ENCODE measurements around the gene DSCAML1.

Gene DSCAML1

GRCh38 chr11:117580866-117581265, 216.2 kb downstream of the DSCAML1 start:
- Histone ChIP-seq H3K4me1 (no peaks in the 10 kb centered on the region), H3K27ac (no peak overlapping the region), H3K4me3 (no peak overlapping the region), H3K9me3 (no peaks in the 10 kb centered on the region), H3K27me3 (peaks cover 0 to 9% of the 10 kb centered on the region in 2 donors), H3K36me3 (no peaks in the 10 kb centered on the region)
- intact Hi-C loops (cut with DNase I; ENCODE audit: low total_unique reads): no loop called here
- TF ChIP-seq, protein P1, sequence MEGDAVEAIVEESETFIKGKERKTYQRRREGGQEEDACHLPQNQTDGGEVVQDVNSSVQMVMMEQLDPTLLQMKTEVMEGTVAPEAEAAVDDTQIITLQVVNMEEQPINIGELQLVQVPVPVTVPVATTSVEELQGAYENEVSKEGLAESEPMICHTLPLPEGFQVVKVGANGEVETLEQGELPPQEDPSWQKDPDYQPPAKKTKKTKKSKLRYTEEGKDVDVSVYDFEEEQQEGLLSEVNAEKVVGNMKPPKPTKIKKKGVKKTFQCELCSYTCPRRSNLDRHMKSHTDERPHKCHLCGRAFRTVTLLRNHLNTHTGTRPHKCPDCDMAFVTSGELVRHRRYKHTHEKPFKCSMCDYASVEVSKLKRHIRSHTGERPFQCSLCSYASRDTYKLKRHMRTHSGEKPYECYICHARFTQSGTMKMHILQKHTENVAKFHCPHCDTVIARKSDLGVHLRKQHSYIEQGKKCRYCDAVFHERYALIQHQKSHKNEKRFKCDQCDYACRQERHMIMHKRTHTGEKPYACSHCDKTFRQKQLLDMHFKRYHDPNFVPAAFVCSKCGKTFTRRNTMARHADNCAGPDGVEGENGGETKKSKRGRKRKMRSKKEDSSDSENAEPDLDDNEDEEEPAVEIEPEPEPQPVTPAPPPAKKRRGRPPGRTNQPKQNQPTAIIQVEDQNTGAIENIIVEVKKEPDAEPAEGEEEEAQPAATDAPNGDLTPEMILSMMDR (IDR thresholded peaks at IDR 0.05): no peak
- DNase-seq: peak in 1 of 2 donors; percentile 33

- H3K36me3 ChIP-seq: no peaks in the 10 kb centered on the region
- no peaks in the 10 kb centered on the region for H3K4me1 ChIP-seq
- intact Hi-C loops (cut with DNase I; ENCODE audit: low total_unique reads): no loop called here
- no peak overlapping the region for H3K4me3 ChIP-seq
- peaks cover 0 to 5% of the 10 kb centered on the region in 2 donors for H3K27me3 ChIP-seq
- DNase-seq: peak; percentile 18 to 43
- TF ChIP-seq, protein P1 (IDR thresholded peaks at IDR 0.05): no peak
- no peaks in the 10 kb centered on the region for H3K9me3 ChIP-seq
- H3K27ac ChIP-seq: no peak overlapping the region
These were observed 217.9 kb downstream of the DSCAML1 start for GRCh38 chr11:117579161-117579560.

GRCh38 chr11:117575856-117576255, 221.2 kb downstream of the DSCAML1 start:
- no peaks in the 10 kb centered on the region for H3K4me1 ChIP-seq
- H3K4me3 ChIP-seq: no peak overlapping the region
- no peaks in the 10 kb centered on the region for H3K36me3 ChIP-seq
- H3K9me3 ChIP-seq: no peaks in the 10 kb centered on the region
- peak in 1 of 2 donors; percentile 24 for DNase-seq
- H3K27ac ChIP-seq: no peak overlapping the region
- H3K27me3 ChIP-seq: peaks cover 0 to 5% of the 10 kb centered on the region in 2 donors
- TF ChIP-seq, protein P1 (IDR thresholded peaks at IDR 0.05): no peak
- intact Hi-C loops (cut with DNase I; ENCODE audit: low total_unique reads): no loop called here

DNA sequence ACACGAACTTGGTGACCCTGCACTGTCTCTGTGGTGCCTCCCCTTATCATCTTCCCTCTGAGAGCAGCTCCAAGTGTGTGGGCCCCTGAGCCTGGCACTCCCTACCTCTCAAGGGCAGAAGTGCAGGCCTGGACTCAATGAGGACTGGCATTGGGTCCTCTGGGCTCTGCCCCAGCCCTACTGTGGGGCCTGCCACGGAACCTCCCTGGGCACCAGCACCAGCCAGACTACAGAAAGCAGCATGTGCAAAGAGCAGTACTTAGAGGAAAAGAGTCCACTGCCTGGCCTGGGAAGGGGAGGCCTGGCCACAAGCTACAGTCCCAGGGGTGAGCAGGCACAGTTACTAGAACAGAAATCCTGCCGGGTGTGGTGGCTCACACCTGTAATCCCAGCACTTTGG, 222.5 kb downstream of the DSCAML1 start:
- intact Hi-C loops (cut with DNase I; ENCODE audit: low total_unique reads): no loop called here
- TF ChIP-seq, protein P1 (IDR thresholded peaks at IDR 0.05): no peak
- Histone ChIP-seq H3K4me3 (no peak overlapping the region), H3K27ac (no peak overlapping the region), H3K9me3 (no peaks in the 10 kb centered on the region), H3K4me1 (no peaks in the 10 kb centered on the region), H3K27me3 (no peaks in the 10 kb centered on the region), H3K36me3 (no peaks in the 10 kb centered on the region)
- DNase-seq: peak in 1 of 2 donors; percentile 37

DNA sequence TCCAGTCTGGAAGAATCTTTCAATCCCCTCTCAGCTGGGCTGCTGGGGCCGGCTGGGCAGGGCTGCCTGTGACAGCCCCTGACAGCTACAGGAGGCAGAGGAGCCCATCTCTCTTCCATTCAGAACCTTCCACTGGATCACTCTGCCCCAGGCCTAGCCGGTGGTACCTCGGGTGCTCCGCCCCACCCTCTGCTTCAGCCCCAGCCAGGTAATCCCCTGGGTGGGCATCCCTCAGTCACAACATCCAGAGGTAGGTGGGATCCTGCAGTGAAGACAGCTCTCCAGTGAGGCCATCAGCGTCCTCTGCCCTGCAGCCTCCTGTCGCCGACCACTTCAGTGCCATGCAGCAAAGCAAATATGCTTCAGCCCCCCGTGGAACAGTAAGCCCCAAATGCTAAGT, 223.7 kb downstream of the DSCAML1 start:
- peak; percentile 14 to 31 for DNase-seq
- H3K36me3 ChIP-seq: no peaks in the 10 kb centered on the region

More for the DNA sequence above, 223.7 kb downstream of the DSCAML1 start:
- H3K27me3 ChIP-seq: no peaks in the 10 kb centered on the region
- TF ChIP-seq, protein P1 (IDR thresholded peaks at IDR 0.05): no peak
- H3K4me1 ChIP-seq: no peaks in the 10 kb centered on the region
- no peaks in the 10 kb centered on the region for H3K9me3 ChIP-seq
- no peak overlapping the region for H3K27ac ChIP-seq
- intact Hi-C loops (cut with DNase I; ENCODE audit: low total_unique reads): no loop called here
- H3K4me3 ChIP-seq: no peak overlapping the region
